Tibial artery (tissue), 4 donors: Measurements from ENCODE around the gene GOLT1B.
A peak's percentile ranks its signal among the peaks of the same experiment; 100 is the strongest.
"Not testable (repeated sequence)": the region's sequence is repeated elsewhere in the genome, so short reads cannot be mapped to it uniquely, and the experiment has no call there.

Source experiments
- DNase-seq, 2 donors: peaks; one replicate each; pipeline ENCODE4 v3.0.0-alpha.2; 2019
- H3K27ac ChIP-seq, 2 donors: fragments of 200-600 bp; sonication (generic) in 1 of 2; 1 replicate in 1 of 2; 2 replicates in 1 of 2; pipeline ENCODE4 v1.5.1; 2018 to 2019; ENCODE audit warnings: mild to moderate bottlenecking in 1 of 2
- H3K27me3 ChIP-seq, 2 donors: fragments of 200-600 bp; sonication (generic) in 1 of 2; one replicate each; pipeline versions ENCODE4 v1.5.1 to v1.6.0; 2016 to 2019
- H3K36me3 ChIP-seq, 3 donors: fragments of 200-600 bp; sonication (generic) in 2 of 3; one replicate each; pipeline ENCODE4 v1.5.1; 2016 to 2019; ENCODE audit warnings: mild to moderate bottlenecking in 2 of 3
- H3K4me1 ChIP-seq, 4 donors: fragments of 200-600 bp; sonication (generic) in 2 of 4; 1 replicate in 3 of 4; 2 replicates in 1 of 4; pipeline ENCODE4 v1.5.1; 2016 to 2019
- H3K4me3 ChIP-seq, 2 donors: fragments of 200-600 bp; sonication (generic) in 1 of 2; 1 replicate in 1 of 2; 2 replicates in 1 of 2; pipeline ENCODE4 v1.5.1; 2018 to 2019; ENCODE audit warnings: mild to moderate bottlenecking in 2 of 2
- H3K9me3 ChIP-seq, 3 donors: fragments of 200-600 bp; sonication (generic) in 1 of 3; one replicate each; pipeline ENCODE4 v1.5.1; 2016 to 2019
- CTCF ChIP-seq, 2 experiments: fragments of 200-600 bp in 1 of 2; fragments of 450-650 bp in 1 of 2; IDR thresholded peaks; one replicate each; pipeline ENCODE4 v1.5.1; 2017 to 2019; ENCODE audit warnings: antibody characterized with exemption in 2 of 2, mild to moderate bottlenecking in 1 of 2, moderate library complexity in 1 of 2
- intact Hi-C: fragments of 100-400 bp; cut with DNase I; formaldehyde crosslinking; loops from one replicate; pipeline ENCODE4 v1.15.0; 2023; ENCODE audit warnings: low total_unique reads

Gene GOLT1B

GRCh38 chr12:21501258-21502163 lies at the start of gene GOLT1B, which contains the start of gene RECQL:
Gene GOLT1B, plus strand, starts transcription at chr12:21501789. Its CDS starts 135 bp downstream, at chr12:21501924.
Gene RECQL, minus strand, starts transcription at chr12:21501635. Its CDS starts 2,065 bp downstream, at chr12:21499570.
- Histone ChIP-seq H3K27ac (peak within 1 kb of the TSS; percentile 90 to 91), H3K36me3 (peaks cover 0 to 20% (median 16%) of the 10 kb centered on the region in 3 donors), H3K4me1 (peaks cover 0 to 40% (median 27%) of the 10 kb centered on the region in 4 donors), H3K9me3 (no peaks in the 10 kb centered on the region), H3K4me3 (peak within 1 kb of the TSS; percentile 80 to 93), H3K27me3 (no peaks in the 10 kb centered on the region)
- intact Hi-C loops: loop anchor here (5.0 kb wide), 2 partner anchors 161 to 181 kb away; no protein-coding TSS in a partner anchor
- TF ChIP-seq CTCF (IDR thresholded peaks at IDR 0.05): no peak
- DNase-seq: peak; percentile 96 to 97

GRCh38 chr12:21453312-21453852 lies 48.2 kb upstream of the GOLT1B start:
- H3K36me3 ChIP-seq: peaks cover 43 to 73% (median 61%) of the 10 kb centered on the region in 3 donors
- DNase-seq: no peak
- TF ChIP-seq CTCF (IDR thresholded peaks at IDR 0.05): no peak
- intact Hi-C loops: no loop called here
- no peak overlapping the region for H3K4me3 ChIP-seq
- no peaks in the 10 kb centered on the region for H3K4me1 ChIP-seq
- H3K27me3 ChIP-seq: no peaks in the 10 kb centered on the region
- H3K9me3 ChIP-seq: no peaks in the 10 kb centered on the region
- no peak overlapping the region for H3K27ac ChIP-seq

GRCh38 chr12:21456291-21456780 lies 45.3 kb upstream of the GOLT1B start:
- DNase-seq: no peak
- peaks cover 48 to 67% (median 52%) of the 10 kb centered on the region in 3 donors for H3K36me3 ChIP-seq

GRCh38 chr12:21459474-21459873 lies 42.1 kb upstream of the GOLT1B start:
- peaks cover 58 to 84% (median 67%) of the 10 kb centered on the region in 3 donors for H3K36me3 ChIP-seq

More at GRCh38 chr12:21456291-21456780, 45.3 kb upstream of the GOLT1B start:
- Histone ChIP-seq H3K9me3 (no peaks in the 10 kb centered on the region), H3K27me3 (no peaks in the 10 kb centered on the region), H3K27ac (no peak overlapping the region), H3K4me3 (no peak overlapping the region), H3K4me1 (no peaks in the 10 kb centered on the region)
- TF ChIP-seq CTCF (IDR thresholded peaks at IDR 0.05): no peak
- intact Hi-C loops: no loop called here

GRCh38 chr12:21467334-21467733 lies 34.3 kb upstream of the GOLT1B start:
- H3K4me3 ChIP-seq, H3K27me3 ChIP-seq, H3K27ac ChIP-seq, intact Hi-C loops, DNase-seq, H3K4me1 ChIP-seq, H3K9me3 ChIP-seq: not testable (repeated sequence)
- H3K36me3 ChIP-seq: peaks cover 35 to 63% (median 42%) of the 10 kb centered on the region in 3 donors

More at GRCh38 chr12:21459474-21459873, 42.1 kb upstream of the GOLT1B start:
- DNase-seq: no peak
- Histone ChIP-seq H3K4me1 (no peaks in the 10 kb centered on the region), H3K9me3 (no peaks in the 10 kb centered on the region), H3K27ac (no peak overlapping the region), H3K4me3 (no peak overlapping the region), H3K27me3 (no peaks in the 10 kb centered on the region)
- intact Hi-C loops: no loop called here
- TF ChIP-seq CTCF (IDR thresholded peaks at IDR 0.05): no peak
